Measurements from ENCODE around the gene DPYD. TPM values are rescaled to one million over a fixed set of nuclear protein-coding genes. Genes with fewer than 3 reads are reported as not detected.

The DPYD gene
- total RNA-seq, 1 experiment from 2014 or later: 7.0 TPM

DNA sequence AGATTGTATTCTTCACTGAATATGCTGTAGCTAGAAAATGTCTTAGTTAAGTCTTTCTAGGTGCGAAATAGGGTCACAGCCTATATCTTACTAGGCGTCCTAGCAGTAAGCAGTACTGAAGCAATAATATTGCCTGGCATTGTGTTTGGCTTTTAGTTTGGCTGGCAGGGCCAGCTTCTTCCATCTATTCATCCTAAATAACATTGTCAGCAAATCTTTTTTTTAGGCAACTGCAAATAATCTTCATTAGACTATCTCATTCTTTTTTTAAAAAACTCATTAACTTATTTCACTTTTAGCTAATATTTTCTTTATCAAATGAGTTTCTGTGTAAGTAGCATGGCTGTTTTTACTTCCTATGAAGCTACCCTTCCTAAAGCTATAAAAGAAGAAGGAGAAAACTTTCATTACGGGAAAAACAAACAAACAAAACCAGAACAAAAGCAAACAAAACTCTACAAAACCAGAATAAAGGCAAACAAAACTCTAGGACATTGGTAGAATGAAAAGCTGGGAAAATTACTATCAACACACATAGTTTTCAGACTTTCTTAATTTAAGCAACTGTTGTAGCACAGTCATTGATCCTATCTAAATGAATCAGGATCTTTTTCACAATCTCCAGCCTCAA is 506.0 kb downstream of the DPYD start:
- TF ChIP-seq, protein P1, sequence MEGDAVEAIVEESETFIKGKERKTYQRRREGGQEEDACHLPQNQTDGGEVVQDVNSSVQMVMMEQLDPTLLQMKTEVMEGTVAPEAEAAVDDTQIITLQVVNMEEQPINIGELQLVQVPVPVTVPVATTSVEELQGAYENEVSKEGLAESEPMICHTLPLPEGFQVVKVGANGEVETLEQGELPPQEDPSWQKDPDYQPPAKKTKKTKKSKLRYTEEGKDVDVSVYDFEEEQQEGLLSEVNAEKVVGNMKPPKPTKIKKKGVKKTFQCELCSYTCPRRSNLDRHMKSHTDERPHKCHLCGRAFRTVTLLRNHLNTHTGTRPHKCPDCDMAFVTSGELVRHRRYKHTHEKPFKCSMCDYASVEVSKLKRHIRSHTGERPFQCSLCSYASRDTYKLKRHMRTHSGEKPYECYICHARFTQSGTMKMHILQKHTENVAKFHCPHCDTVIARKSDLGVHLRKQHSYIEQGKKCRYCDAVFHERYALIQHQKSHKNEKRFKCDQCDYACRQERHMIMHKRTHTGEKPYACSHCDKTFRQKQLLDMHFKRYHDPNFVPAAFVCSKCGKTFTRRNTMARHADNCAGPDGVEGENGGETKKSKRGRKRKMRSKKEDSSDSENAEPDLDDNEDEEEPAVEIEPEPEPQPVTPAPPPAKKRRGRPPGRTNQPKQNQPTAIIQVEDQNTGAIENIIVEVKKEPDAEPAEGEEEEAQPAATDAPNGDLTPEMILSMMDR (IDR thresholded peaks at IDR 0.05; ENCODE audit: insufficient read depth in 1 of 2, low read depth in 1 of 2, low read length in 1 of 2, severe bottlenecking in 1 of 2, unreplicated experiment in 1 of 2): no peak

DNA sequence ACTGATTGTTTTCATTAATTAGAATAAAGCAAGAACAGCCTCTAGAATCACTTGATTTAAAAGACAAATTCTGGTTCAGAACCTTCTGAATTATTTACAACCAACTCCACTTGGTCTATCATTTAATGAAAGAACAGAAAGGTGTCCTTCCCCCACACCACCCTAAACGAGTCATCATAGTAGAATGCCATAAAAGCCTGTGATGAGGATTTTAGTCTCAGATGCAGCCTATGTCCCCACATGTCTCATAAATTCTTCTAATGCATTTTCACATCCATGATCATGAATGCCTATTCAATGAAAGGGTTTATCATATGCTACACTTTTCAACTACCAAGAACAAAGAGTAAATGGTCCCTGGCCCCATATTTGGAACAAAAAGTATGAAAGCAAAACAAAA is 508.1 kb downstream of the DPYD start:
- intact Hi-C loops (cut with micrococcal nuclease; ENCODE audit: unreplicated experiment): no loop called here
- ChIA-PET CTCF (no interaction called here), POLR2A (no interaction called here)
- Mint-ChIP-seq H3K4me1 (ENCODE audit: low read depth, unreplicated experiment) (no peaks in the 10 kb centered on the region), H3K27ac (ENCODE audit: unreplicated experiment) (no peak overlapping the region), H3K36me3 (ENCODE audit: insufficient read depth, unreplicated experiment) (no peaks in the 10 kb centered on the region), H3K9me3 (ENCODE audit: unreplicated experiment) (no peaks in the 10 kb centered on the region), H3K4me3 (ENCODE audit: unreplicated experiment) (no peak overlapping the region), H3K27me3 (ENCODE audit: insufficient read depth, unreplicated experiment) (no peaks in the 10 kb centered on the region)
- Histone ChIP-seq H3K4me1 (no peaks in the 10 kb centered on the region), H3K4me3 (ENCODE audit: low read depth, low read length) (no peak overlapping the region), H3K36me3 (ENCODE audit: control insufficient read depth, insufficient read depth, low read length) (no peaks in the 10 kb centered on the region), H3K9me3 (no peaks in the 10 kb centered on the region), H3K27me3 (replicated peaks; ENCODE audit: control insufficient read depth, insufficient read depth, low read length) (no peaks in the 10 kb centered on the region)
- no peak for DNase-seq
- TF ChIP-seq, protein P1 (IDR thresholded peaks at IDR 0.05; ENCODE audit: insufficient read depth in 1 of 2, low read depth in 1 of 2, low read length in 1 of 2, severe bottlenecking in 1 of 2, unreplicated experiment in 1 of 2): no peak
- no TSS peak for BruUV-seq (replicated peaks)

More for the DNA sequence above, 506.0 kb downstream of the DPYD start:
- H3K27me3 Mint-ChIP-seq (ENCODE audit: insufficient read depth, unreplicated experiment): no peaks in the 10 kb centered on the region
- ChIA-PET CTCF (no interaction called here), POLR2A (no interaction called here)
- Histone ChIP-seq H3K4me3 (ENCODE audit: low read depth, low read length) (no peak overlapping the region), H3K4me1 (no peaks in the 10 kb centered on the region), H3K27me3 (replicated peaks; ENCODE audit: control insufficient read depth, insufficient read depth, low read length) (no peaks in the 10 kb centered on the region), H3K36me3 (ENCODE audit: control insufficient read depth, insufficient read depth, low read length) (no peaks in the 10 kb centered on the region), H3K9me3 (no peaks in the 10 kb centered on the region)
- no peaks in the 10 kb centered on the region for H3K4me1 Mint-ChIP-seq (ENCODE audit: low read depth, unreplicated experiment)
- no TSS peak for BruUV-seq (replicated peaks)
- no peak overlapping the region for H3K4me3 Mint-ChIP-seq (ENCODE audit: unreplicated experiment)
- no peaks in the 10 kb centered on the region for H3K36me3 Mint-ChIP-seq (ENCODE audit: insufficient read depth, unreplicated experiment)
- no peak for DNase-seq
- H3K9me3 Mint-ChIP-seq (ENCODE audit: unreplicated experiment): no peaks in the 10 kb centered on the region
- H3K27ac Mint-ChIP-seq (ENCODE audit: unreplicated experiment): no peak overlapping the region
- intact Hi-C loops (cut with micrococcal nuclease; ENCODE audit: unreplicated experiment): no loop called here

DNA sequence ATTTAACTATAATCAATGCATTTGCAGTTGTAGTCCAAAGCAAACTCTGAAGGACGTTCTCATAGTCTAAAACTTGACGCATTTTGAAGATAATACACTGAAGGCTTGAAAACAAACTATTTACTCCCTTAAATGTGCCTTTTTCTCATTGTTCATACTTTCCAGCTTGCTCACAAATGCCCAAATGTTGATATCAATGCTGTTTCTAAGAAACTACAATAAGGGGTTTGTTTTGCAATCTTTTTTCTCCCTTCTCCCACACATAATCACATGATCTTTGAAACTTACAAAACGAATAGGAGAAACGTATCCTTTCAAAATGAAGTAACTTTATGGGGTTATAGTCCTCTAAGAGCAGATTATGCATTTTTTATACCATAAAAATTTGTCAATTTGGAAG is 508.7 kb downstream of the DPYD start:
- Histone ChIP-seq H3K4me3 (ENCODE audit: low read depth, low read length) (no peak overlapping the region), H3K36me3 (ENCODE audit: control insufficient read depth, insufficient read depth, low read length) (no peaks in the 10 kb centered on the region), H3K4me1 (no peaks in the 10 kb centered on the region), H3K9me3 (no peaks in the 10 kb centered on the region), H3K27me3 (replicated peaks; ENCODE audit: control insufficient read depth, insufficient read depth, low read length) (no peaks in the 10 kb centered on the region)
- ChIA-PET CTCF (no interaction called here), POLR2A (no interaction called here)
- Mint-ChIP-seq H3K36me3 (ENCODE audit: insufficient read depth, unreplicated experiment) (no peaks in the 10 kb centered on the region), H3K27ac (ENCODE audit: unreplicated experiment) (no peak overlapping the region), H3K4me3 (ENCODE audit: unreplicated experiment) (no peak overlapping the region), H3K4me1 (ENCODE audit: low read depth, unreplicated experiment) (no peaks in the 10 kb centered on the region), H3K9me3 (ENCODE audit: unreplicated experiment) (no peaks in the 10 kb centered on the region), H3K27me3 (ENCODE audit: insufficient read depth, unreplicated experiment) (no peaks in the 10 kb centered on the region)
- DNase-seq: no peak
- intact Hi-C loops (cut with micrococcal nuclease; ENCODE audit: unreplicated experiment): no loop called here
- TF ChIP-seq, protein P1 (IDR thresholded peaks at IDR 0.05; ENCODE audit: insufficient read depth in 1 of 2, low read depth in 1 of 2, low read length in 1 of 2, severe bottlenecking in 1 of 2, unreplicated experiment in 1 of 2): no peak
- BruUV-seq (replicated peaks): no TSS peak
